Adrenal gland (tissue), 12 donors: ENCODE measurements around the gene PLIN3. TPM values are rescaled to one million over a fixed set of nuclear protein-coding genes. Genes with fewer than 3 reads are reported as not detected.

Experiments used
- DNase-seq, 7 donors: peaks; one replicate each; pipeline ENCODE4 v3.0.0-alpha.2; 2019 to 2020
- H3K27ac ChIP-seq, 5 donors: fragments of 200-600 bp; sonication (generic) in 4 of 5; 1 replicate in 3 of 5; 2 replicates in 2 of 5; pipeline versions ENCODE4 v1.5.1 to v1.8.0; 2016 to 2020; ENCODE audit warnings: mild to moderate bottlenecking in 1 of 5
- H3K27me3 ChIP-seq: fragments of 200-600 bp; 2 replicates; pipeline ENCODE4 v1.8.0; 2021
- H3K36me3 ChIP-seq, 2 donors: fragments of 200-600 bp; replicated peaks in 1 of 2; 1 replicate in 1 of 2; 2 replicates in 1 of 2; pipeline versions ENCODE4 v1.5.1 to v1.8.0; 2018 to 2022
- H3K4me1 ChIP-seq, 2 donors: fragments of 200-600 bp; replicated peaks in 1 of 2; 1 replicate in 1 of 2; 2 replicates in 1 of 2; pipeline versions ENCODE4 v1.5.1 to v1.8.0; 2018 to 2021
- H3K4me3 ChIP-seq, 4 donors: fragments of 200-600 bp; sonication (generic) in 3 of 4; one replicate each; pipeline ENCODE4 v1.5.1; 2016 to 2018
- H3K9me3 ChIP-seq, 3 donors: fragments of 200-600 bp; sonication (generic) in 1 of 3; replicated peaks in 1 of 3; 1 replicate in 2 of 3; 2 replicates in 1 of 3; pipeline versions ENCODE4 v1.5.1 to v1.8.0; 2016 to 2021
- CTCF ChIP-seq, 6 experiments: fragments of 450-650 bp in 4 of 6; fragments of 200-600 bp in 2 of 6; sonication (generic) in 1 of 6; IDR thresholded peaks; 1 replicate in 5 of 6; 2 replicates in 1 of 6; pipeline versions ENCODE4 v1.5.1 to v1.8.0; 2016 to 2021; ENCODE audit warnings: antibody characterized with exemption in 6 of 6, mild to moderate bottlenecking in 2 of 6, moderate library complexity in 1 of 6
- POLR2A ChIP-seq, 2 donors: fragments of 450-650 bp; IDR thresholded peaks; one replicate each; pipeline ENCODE4 v1.6.1; 2017; ENCODE audit warnings: antibody characterized with exemption in 2 of 2, mild to moderate bottlenecking in 2 of 2, moderate library complexity in 1 of 2
- WGBS, 4 donors: extraction: QIAGEN DNeasy Blood & Tissue Kit in 2 of 4; methylation state at CpG; one replicate each; pipeline versions ENCODE4 v1.1.5 to v1.1.7; 2013 to 2017; 5-methylcytosine and 5-hydroxymethylcytosine counted together
- intact Hi-C, 2 donors: fragments of 100-400 bp; cut with DNase I; formaldehyde crosslinking; loops; one replicate each; pipeline versions ENCODE4 v1.14.1 to v1.15.0; 2022 to 2023
- polyA plus RNA-seq, 3 donors: library from polyadenylated mRNA; stranded (reverse); fragments of 200-250 nt in 2 of 3; fragments of 350-450 nt in 1 of 3; fragmentation: Illumina TruSeq in 1 of 3; extraction: RNeasy Lipid Tissue Mini Kit (QIAGEN cat#74804) in 1 of 3; gene quantifications; one replicate each; pipeline ENCODE4 v1.2.3, GENCODE V29; 2013 to 2014
- total RNA-seq, 9 donors: library from RNA; depleted of rRNA in 4 of 9; stranded (reverse); fragments of >200 nt in 4 of 9; fragments of 120-200 nt in 1 of 9; fragmentation: NEBNext Ultra II Directional in 1 of 9; extraction: Animal tissue kit (Norgen Biotek cat#: 25700) in 1 of 9; gene quantifications; one replicate each; pipeline versions ENCODE4 v1.1.0 to v1.2.4, GENCODE V29; 2013 to 2023
- donor health status: healthy with polysubstance abuse.
- donor health status: Bipolar disorder and iron deficiency.
- donor health status: DM: yes; HTN: yes; CAD: no.
- donor health status: DM: no; HTN: no; CAD: no.
- donor health status: DM: no; HTN: no; CAD: no.
- donor health status: DM: yes; HTN: yes; CAD: no.

The PLIN3 gene
- total and polyA plus RNA-seq, 12 donors: 21.3 to 181 (median 103) TPM

- no peak for DNase-seq
- intact Hi-C loops: no loop called here
- H3K36me3 ChIP-seq: peaks cover 0 to 17% of the 10 kb centered on the region in 2 donors
- 69 to 95% (median 93%) methylated on average over 4 of the region's 4 CpGs for WGBS, 4 donors
- no peaks in the 10 kb centered on the region for H3K4me1 ChIP-seq
- TF ChIP-seq CTCF (IDR thresholded peaks at IDR 0.05): no peak
- TF ChIP-seq POLR2A (IDR thresholded peaks at IDR 0.05): no peak
- no peaks in the 10 kb centered on the region for H3K9me3 ChIP-seq
- H3K27me3 ChIP-seq: no peaks in the 10 kb centered on the region
- no peak overlapping the region for H3K27ac ChIP-seq
- no peak overlapping the region for H3K4me3 ChIP-seq
Observed at GRCh38 chr19:4821265-4821664, 46.2 kb downstream of the PLIN3 start.

GRCh38 chr19:4817467-4818277 is 49.8 kb downstream of the PLIN3 start:
- intact Hi-C loops: no loop called here
- H3K4me3 ChIP-seq: no peak overlapping the region
- TF ChIP-seq POLR2A (IDR thresholded peaks at IDR 0.05) (no peak), CTCF (IDR thresholded peaks at IDR 0.05) (no peak)
- H3K27ac ChIP-seq: no peak overlapping the region
- H3K4me1 ChIP-seq: peaks cover 6 to 8% of the 10 kb centered on the region in 2 donors
- no peaks in the 10 kb centered on the region for H3K9me3 ChIP-seq
- WGBS, 4 donors: 83 to 100% (median 94%) methylated on average over 3 to 32 of the region's 32 CpGs
- peaks cover 0 to 17% of the 10 kb centered on the region in 2 donors for H3K36me3 ChIP-seq
- no peaks in the 10 kb centered on the region for H3K27me3 ChIP-seq
- no peak for DNase-seq

GRCh38 chr19:4816950-4817278 is 50.6 kb downstream of the PLIN3 start:
- intact Hi-C loops: no loop called here
- Histone ChIP-seq H3K27ac (no peak overlapping the region), H3K27me3 (no peaks in the 10 kb centered on the region), H3K36me3 (peaks cover 0 to 17% of the 10 kb centered on the region in 2 donors), H3K9me3 (no peaks in the 10 kb centered on the region), H3K4me1 (peaks cover 6 to 11% of the 10 kb centered on the region in 2 donors), H3K4me3 (no peak overlapping the region)
- 89 to 96% (median 96%) methylated on average over 16 of the region's 16 CpGs for WGBS, 4 donors
- TF ChIP-seq POLR2A (IDR thresholded peaks at IDR 0.05) (no peak), CTCF (IDR thresholded peaks at IDR 0.05) (no peak)
- no peak for DNase-seq

GRCh38 chr19:4816202-4816949 is 51.1 kb downstream of the PLIN3 start:
- H3K27me3 ChIP-seq: no peaks in the 10 kb centered on the region
- no peak for DNase-seq
- H3K4me3 ChIP-seq: peak overlapping the region in 1 of 4 donors; percentile 35
- no peaks in the 10 kb centered on the region for H3K9me3 ChIP-seq
- TF ChIP-seq CTCF (IDR thresholded peaks at IDR 0.05) (no peak), POLR2A (IDR thresholded peaks at IDR 0.05) (no peak)
- intact Hi-C loops: no loop called here
- peaks cover 0 to 17% of the 10 kb centered on the region in 2 donors for H3K36me3 ChIP-seq
- 93 to 95% (median 94%) methylated on average over 21 to 35 of the region's 35 CpGs for WGBS, 4 donors
- peak overlapping the region in 1 of 5 donors; percentile 46 for H3K27ac ChIP-seq
- H3K4me1 ChIP-seq: peaks cover 6 to 11% of the 10 kb centered on the region in 2 donors
